Ishikawa (cell line): ENCODE measurements around the gene IGF2BP3.

Source experiments
- CEBPB ChIP-seq: IDR thresholded peaks from 2 replicates; pipeline ENCODE4 v1.6.1; 2012
- CREB1 ChIP-seq: IDR thresholded peaks from 2 replicates; pipeline ENCODE4 v1.6.1; 2012; ENCODE audit warnings: low read depth
- EGR1 ChIP-seq: IDR thresholded peaks from 2 replicates; pipeline ENCODE4 v1.6.1; 2012
- EP300 ChIP-seq: IDR thresholded peaks from 2 replicates; pipeline ENCODE4 v1.6.1; 2012; ENCODE audit warnings: borderline replicate concordance
- FOXM1 ChIP-seq: IDR thresholded peaks from 2 replicates; pipeline ENCODE4 v1.6.1; 2012; ENCODE audit warnings: low read depth, borderline replicate concordance
- NFIC ChIP-seq: IDR thresholded peaks from 2 replicates; pipeline ENCODE4 v1.6.1; 2012
- RAD21 ChIP-seq: IDR thresholded peaks from 2 replicates; pipeline ENCODE4 v1.6.1; 2012; ENCODE audit warnings: low read depth
- TAF1 ChIP-seq: IDR thresholded peaks from 2 replicates; pipeline ENCODE4 v1.6.1; 2012; ENCODE audit warnings: low read depth, mild to moderate bottlenecking
- TCF12 ChIP-seq: IDR thresholded peaks from 2 replicates; pipeline ENCODE4 v1.6.1; 2012; ENCODE audit warnings: low read depth
- TEAD4 ChIP-seq: IDR thresholded peaks from 2 replicates; pipeline ENCODE4 v1.6.1; 2012
- YY1 ChIP-seq: IDR thresholded peaks from 2 replicates; pipeline ENCODE4 v1.6.1; 2012; ENCODE audit warnings: low read depth
- ZBTB7A ChIP-seq: IDR thresholded peaks from 2 replicates; pipeline ENCODE4 v1.6.1; 2012; ENCODE audit warnings: low read depth
- TF ChIP-seq, protein P1 (sequence below): IDR thresholded peaks from 2 replicates; pipeline ENCODE4 v1.6.1; 2012
- TF ChIP-seq, protein P2 (sequence below): IDR thresholded peaks from 2 replicates; pipeline ENCODE4 v1.6.1; 2012
- TF ChIP-seq, protein P3 (sequence below): IDR thresholded peaks from 2 replicates; pipeline ENCODE4 v1.6.1; 2012; ENCODE audit warnings: low read depth, mild to moderate bottlenecking

Gene IGF2BP3

DNA sequence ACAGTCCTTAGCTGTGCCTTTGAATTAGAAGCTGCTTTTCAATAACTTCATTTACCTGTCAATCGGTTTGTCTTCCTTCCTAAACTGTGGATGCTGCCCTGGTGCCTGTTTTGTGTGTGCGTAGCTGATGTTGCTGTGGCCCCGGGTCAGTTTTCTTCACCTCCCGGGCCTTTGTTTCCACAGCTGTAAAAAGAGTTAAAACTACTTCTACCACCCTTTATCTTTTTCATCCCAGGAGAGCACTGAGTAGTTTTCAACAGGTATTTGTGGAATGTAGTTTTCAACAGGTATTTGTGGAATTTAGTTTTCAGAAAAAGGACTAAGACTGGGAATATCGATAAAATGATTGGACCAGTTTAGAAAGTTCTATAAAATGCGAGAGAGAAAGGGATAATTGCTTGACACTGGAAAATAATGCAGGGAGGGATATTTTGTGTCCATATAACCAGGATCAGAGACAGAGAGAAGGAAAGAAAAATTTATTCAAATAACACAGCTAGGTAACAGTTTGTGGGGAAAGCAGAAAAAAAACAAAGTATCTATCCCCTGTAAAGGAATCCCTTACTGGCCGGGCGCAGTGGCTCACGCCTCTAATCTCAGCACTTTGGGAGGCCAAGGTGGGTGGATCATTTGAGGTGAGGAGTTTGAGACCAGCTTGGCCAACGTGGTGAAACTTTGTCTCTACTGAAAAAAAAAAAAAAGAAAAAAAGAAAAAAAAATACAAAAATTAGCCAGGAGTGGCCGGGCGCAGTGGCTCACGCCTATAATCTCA lies 15.9 kb upstream of the IGF2BP3 start:
- no peak for TF ChIP-seq YY1
- TF ChIP-seq CREB1, result no peak
- TF ChIP-seq, protein P1, sequence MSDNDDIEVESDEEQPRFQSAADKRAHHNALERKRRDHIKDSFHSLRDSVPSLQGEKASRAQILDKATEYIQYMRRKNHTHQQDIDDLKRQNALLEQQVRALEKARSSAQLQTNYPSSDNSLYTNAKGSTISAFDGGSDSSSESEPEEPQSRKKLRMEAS, result no peak
- no peak for TF ChIP-seq EGR1
- TF ChIP-seq, protein P2, sequence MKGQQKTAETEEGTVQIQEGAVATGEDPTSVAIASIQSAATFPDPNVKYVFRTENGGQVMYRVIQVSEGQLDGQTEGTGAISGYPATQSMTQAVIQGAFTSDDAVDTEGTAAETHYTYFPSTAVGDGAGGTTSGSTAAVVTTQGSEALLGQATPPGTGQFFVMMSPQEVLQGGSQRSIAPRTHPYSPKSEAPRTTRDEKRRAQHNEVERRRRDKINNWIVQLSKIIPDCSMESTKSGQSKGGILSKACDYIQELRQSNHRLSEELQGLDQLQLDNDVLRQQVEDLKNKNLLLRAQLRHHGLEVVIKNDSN, result no peak
- no peak for TF ChIP-seq CEBPB
- TF ChIP-seq NFIC, result no peak
- TF ChIP-seq TAF1, result no peak
- no peak for TF ChIP-seq TCF12
- no peak for TF ChIP-seq ZBTB7A
- TF ChIP-seq, protein P3, sequence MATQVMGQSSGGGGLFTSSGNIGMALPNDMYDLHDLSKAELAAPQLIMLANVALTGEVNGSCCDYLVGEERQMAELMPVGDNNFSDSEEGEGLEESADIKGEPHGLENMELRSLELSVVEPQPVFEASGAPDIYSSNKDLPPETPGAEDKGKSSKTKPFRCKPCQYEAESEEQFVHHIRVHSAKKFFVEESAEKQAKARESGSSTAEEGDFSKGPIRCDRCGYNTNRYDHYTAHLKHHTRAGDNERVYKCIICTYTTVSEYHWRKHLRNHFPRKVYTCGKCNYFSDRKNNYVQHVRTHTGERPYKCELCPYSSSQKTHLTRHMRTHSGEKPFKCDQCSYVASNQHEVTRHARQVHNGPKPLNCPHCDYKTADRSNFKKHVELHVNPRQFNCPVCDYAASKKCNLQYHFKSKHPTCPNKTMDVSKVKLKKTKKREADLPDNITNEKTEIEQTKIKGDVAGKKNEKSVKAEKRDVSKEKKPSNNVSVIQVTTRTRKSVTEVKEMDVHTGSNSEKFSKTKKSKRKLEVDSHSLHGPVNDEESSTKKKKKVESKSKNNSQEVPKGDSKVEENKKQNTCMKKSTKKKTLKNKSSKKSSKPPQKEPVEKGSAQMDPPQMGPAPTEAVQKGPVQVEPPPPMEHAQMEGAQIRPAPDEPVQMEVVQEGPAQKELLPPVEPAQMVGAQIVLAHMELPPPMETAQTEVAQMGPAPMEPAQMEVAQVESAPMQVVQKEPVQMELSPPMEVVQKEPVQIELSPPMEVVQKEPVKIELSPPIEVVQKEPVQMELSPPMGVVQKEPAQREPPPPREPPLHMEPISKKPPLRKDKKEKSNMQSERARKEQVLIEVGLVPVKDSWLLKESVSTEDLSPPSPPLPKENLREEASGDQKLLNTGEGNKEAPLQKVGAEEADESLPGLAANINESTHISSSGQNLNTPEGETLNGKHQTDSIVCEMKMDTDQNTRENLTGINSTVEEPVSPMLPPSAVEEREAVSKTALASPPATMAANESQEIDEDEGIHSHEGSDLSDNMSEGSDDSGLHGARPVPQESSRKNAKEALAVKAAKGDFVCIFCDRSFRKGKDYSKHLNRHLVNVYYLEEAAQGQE, result no peak
- no peak for TF ChIP-seq EP300

DNA sequence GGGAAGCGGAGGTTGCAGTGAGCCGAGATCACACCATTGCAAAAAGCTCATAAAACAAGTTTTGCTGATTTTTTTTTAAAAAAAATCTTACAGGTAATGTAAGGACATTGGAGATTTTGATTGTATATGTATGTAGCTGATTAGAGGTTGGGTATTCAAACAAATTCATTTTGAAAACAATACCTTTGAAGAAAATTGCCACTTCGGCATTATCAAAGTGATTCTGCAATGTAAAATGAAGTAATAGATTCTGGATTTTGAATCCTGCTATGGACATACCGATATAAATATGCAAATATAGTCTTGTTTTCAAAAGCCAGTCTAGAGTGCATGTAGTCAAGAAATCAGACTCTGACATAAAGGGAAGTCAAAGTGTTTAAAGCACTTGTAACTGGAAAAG lies 12.4 kb upstream of the IGF2BP3 start:
- TF ChIP-seq CREB1, result no peak
- no peak for TF ChIP-seq TEAD4
- no peak for TF ChIP-seq CEBPB
- TF ChIP-seq FOXM1, result no peak
- TF ChIP-seq YY1, result no peak

DNA sequence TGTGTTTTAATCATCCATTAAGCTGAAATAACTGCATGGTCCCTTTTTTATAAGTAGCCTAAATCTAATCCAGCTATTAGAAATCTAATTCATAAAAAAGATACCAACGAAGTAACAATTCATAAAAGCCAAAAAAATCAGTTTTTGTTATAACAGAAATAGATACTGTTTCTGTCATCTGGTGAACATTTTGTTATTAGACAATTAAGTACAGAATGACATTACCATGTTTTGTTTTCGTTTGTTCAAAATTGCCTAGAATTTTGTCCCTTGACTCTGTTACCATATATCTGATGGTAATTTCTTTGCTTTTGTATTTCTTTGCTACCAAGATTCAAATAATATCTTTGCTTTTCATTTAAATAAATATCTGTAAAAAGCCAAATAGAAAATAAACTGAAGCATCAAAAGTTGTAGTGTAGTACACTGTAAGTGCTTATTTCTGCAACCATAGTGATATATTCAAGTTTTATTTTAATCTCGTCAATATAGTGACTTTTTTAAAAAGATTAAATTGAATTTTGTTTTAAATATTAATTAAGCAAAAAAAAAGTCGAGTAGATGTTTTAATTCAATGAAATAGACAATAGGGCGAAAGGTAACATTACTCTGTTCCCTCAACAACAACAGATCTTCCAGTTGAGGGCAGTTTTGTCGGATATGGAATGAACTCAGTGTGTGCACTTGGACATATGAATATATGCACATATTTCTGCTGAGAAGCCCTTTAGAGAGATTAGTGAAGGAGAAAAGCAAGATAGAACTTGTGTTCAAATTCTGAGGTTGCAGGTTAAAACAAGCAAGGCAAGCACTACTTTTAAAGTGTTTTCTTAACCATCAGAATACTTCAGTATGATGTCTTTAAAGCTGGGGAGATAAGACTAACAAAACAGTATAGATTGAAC lies 7.9 kb upstream of the IGF2BP3 start:
- TF ChIP-seq EGR1 (no peak), FOXM1 (no peak), TAF1 (no peak), CEBPB (no peak), RAD21 (no peak), NFIC (no peak), YY1 (no peak), TCF12 (no peak)
- TF ChIP-seq, protein P3, result no peak
- TF ChIP-seq, protein P2, result no peak

DNA sequence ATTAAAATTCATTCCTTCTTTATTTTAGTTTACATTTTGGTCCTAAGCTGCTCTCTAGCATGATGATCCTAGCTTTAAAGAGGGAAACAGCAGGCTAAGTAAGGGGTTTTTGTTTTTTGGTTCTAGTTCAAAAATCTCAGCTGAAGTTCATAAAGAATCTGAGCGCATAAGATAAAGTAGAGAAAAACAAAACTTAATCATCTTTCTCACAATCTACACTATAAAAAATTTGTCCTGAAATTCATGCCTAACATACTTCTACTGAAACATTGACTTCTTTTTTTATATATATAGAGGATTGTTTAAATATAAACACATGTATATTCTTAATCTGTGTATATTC lies 6.8 kb upstream of the IGF2BP3 start:
- TF ChIP-seq RAD21 (no peak), EGR1 (no peak), TAF1 (no peak), TEAD4 (no peak), EP300 (no peak), NFIC (no peak)
- TF ChIP-seq, protein P1, result no peak
- TF ChIP-seq, protein P2, result no peak

DNA sequence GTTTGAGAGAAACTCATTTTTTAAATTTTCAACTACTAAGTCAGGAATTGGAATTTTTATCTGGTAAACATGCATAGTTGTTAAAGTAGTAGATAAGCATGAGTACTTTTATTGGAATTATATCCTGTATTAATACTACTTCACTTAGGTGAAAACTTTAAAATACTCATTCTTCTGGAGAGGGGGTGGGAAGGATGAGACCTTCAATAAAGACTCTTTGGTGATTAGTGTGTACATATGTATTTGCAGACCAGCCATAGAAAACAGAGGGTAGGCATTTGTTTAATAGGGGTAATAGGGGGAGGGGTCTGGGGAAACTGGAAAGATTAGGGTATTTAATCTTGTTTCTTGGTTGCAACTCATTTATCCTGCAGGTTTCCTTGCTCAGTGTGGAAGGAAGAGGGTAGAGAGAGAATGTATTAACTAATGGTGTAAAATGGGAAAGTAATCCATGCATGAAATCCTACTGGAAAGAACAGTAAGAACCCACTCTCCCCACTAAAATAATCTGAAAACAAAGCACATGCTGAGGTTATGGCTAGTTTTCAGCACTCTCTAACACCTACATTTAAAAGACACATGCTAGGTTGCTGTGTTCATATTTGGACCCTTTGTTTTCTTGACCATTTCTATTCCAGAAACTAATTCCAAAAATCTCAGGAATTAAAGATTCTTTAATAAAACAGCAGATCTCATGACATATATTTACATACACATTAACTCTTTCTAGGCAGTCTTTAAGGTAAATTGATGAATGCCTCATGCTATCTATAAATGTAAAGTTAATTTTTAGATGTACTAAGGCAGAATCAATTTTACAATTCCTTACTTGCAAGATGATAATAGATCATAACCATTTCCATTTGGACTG lies 6.2 kb upstream of the IGF2BP3 start:
- TF ChIP-seq CEBPB (no peak), ZBTB7A (no peak), YY1 (no peak), EP300 (no peak), EGR1 (no peak), TCF12 (no peak), TAF1 (no peak), FOXM1 (no peak), RAD21 (no peak), CREB1 (no peak), TEAD4 (no peak), NFIC (no peak)
- TF ChIP-seq, protein P3, result no peak
- TF ChIP-seq, protein P1, result no peak
- TF ChIP-seq, protein P2, result no peak
